HepG2 (cell line): ENCODE results near the gene METTL14. TPM values are rescaled to one million over a fixed set of nuclear protein-coding genes. Genes with fewer than 3 reads are reported as not detected.
A peak's percentile ranks its signal among the peaks of the same experiment; 100 is the strongest.

Experiments
- AHR ChIP-seq: IDR thresholded peaks from 2 replicates; pipeline ENCODE4 v1.6.1; 2018; ENCODE audit warnings: missing genetic modification reagents, missing compliant biosample characterization
- ARID2 ChIP-seq: sonication (generic); formaldehyde crosslinking; IDR thresholded peaks from 2 replicates; pipeline ENCODE4 v1.8.1; 2022; ENCODE audit warnings: mild to moderate bottlenecking, missing genetic modification reagents, borderline replicate concordance
- FOXP1 ChIP-seq, 2 experiments: fragments of 450-650 bp in 1 of 2; IDR thresholded peaks; 2 replicates each; pipeline ENCODE4 v1.6.1; 2017 to 2018; ENCODE audit warnings: antibody characterized with exemption in 1 of 2
- NFKBIZ ChIP-seq: IDR thresholded peaks from 2 replicates; pipeline ENCODE4 v1.6.1; 2018; ENCODE audit warnings: missing genetic modification reagents, missing compliant biosample characterization
- RBM39 ChIP-seq: fragments of 200-400 bp; formaldehyde crosslinking; IDR thresholded peaks from one replicate; pipeline ENCODE4 v1.6.1; 2018; ENCODE audit warnings: antibody characterized with exemption, mild to moderate bottlenecking, low read depth, low read length; ENCODE audit not compliant: poor library complexity, severe bottlenecking
- SAFB2 ChIP-seq: sonication (generic); formaldehyde crosslinking; IDR thresholded peaks from 2 replicates; pipeline ENCODE4 v1.5.1; 2020; ENCODE audit warnings: missing genetic modification reagents, low read depth, mild to moderate bottlenecking, borderline replicate concordance
- ZBTB21 ChIP-seq: sonication (generic); formaldehyde crosslinking; IDR thresholded peaks from 2 replicates; pipeline ENCODE4 v1.4.0; 2020; ENCODE audit warnings: missing genetic modification reagents
- ZBTB42 ChIP-seq: sonication (generic); formaldehyde crosslinking; IDR thresholded peaks from 2 replicates; pipeline ENCODE4 v1.5.0; 2020; ENCODE audit warnings: mild to moderate bottlenecking, missing genetic modification reagents
- polyA plus RNA-seq, 8 experiments: library from polyadenylated mRNA; depleted of rRNA in 3 of 8; stranded (reverse) in 7 of 8; unstranded in 1 of 8; fragments of >200 nt; fragmentation: Illumina TruSeq in 4 of 8; extraction: Trizol in 4 of 8; gene quantifications; 2 replicates each; pipeline versions ENCODE4 v1.2.1 to v1.2.3, GENCODE V29; 2011 to 2016; ENCODE audit warnings: low read depth in 4 of 8, missing spikeins in 1 of 8, mixed read lengths in 1 of 8; ENCODE audit not compliant: insufficient read depth in 1 of 8
- total RNA-seq, 5 experiments: library from RNA; depleted of rRNA; stranded (reverse); fragments of >200 nt; fragmentation: Illumina TruSeq; extraction: Trizol; gene quantifications; 2 replicates each; pipeline ENCODE4 v1.2.3, GENCODE V29; 2016; ENCODE audit warnings: low read depth in 1 of 5
- TF ChIP-seq, protein P1 (sequence below), 2 experiments: sonication (generic) in 1 of 2; formaldehyde crosslinking in 1 of 2; IDR thresholded peaks; 2 replicates each; pipeline versions ENCODE4 v1.6.1 to v1.9.0; 2014 to 2022; ENCODE audit warnings: antibody characterized with exemption in 1 of 2, borderline replicate concordance in 1 of 2, inconsistent platforms in 1 of 2, low read depth in 1 of 2, missing genetic modification reagents in 1 of 2
- TF ChIP-seq, protein P2 (sequence below): sonication (generic); formaldehyde crosslinking; IDR thresholded peaks from 2 replicates; pipeline ENCODE4 v1.9.0; 2021; ENCODE audit warnings: missing genetic modification reagents, borderline replicate concordance
- TF ChIP-seq, protein P3 (sequence below): sonication (generic); formaldehyde crosslinking; IDR thresholded peaks from 2 replicates; pipeline ENCODE4 v1.5.1; 2020; ENCODE audit warnings: missing genetic modification reagents, mild to moderate bottlenecking, borderline replicate concordance
- TF ChIP-seq, protein P4 (sequence below): sonication (generic); formaldehyde crosslinking; IDR thresholded peaks from 2 replicates; pipeline ENCODE4 v1.5.0; 2020; ENCODE audit warnings: missing genetic modification reagents
- TF ChIP-seq, protein P5 (sequence below): sonication (generic); formaldehyde crosslinking; IDR thresholded peaks from 2 replicates; pipeline ENCODE4 v1.4.0; 2020; ENCODE audit warnings: missing genetic modification reagents, low read depth, mild to moderate bottlenecking, borderline replicate concordance
- TF ChIP-seq, protein P6 (sequence below): IDR thresholded peaks from 2 replicates; pipeline ENCODE4 v1.6.1; 2016; ENCODE audit warnings: mild to moderate bottlenecking

The METTL14 gene
- total and polyA plus RNA-seq, 2 of the 13 experiments (the other 11 are each of a cell fraction or from before 2014, with no cell fraction given): 11.6 to 44.9 TPM

DNA sequence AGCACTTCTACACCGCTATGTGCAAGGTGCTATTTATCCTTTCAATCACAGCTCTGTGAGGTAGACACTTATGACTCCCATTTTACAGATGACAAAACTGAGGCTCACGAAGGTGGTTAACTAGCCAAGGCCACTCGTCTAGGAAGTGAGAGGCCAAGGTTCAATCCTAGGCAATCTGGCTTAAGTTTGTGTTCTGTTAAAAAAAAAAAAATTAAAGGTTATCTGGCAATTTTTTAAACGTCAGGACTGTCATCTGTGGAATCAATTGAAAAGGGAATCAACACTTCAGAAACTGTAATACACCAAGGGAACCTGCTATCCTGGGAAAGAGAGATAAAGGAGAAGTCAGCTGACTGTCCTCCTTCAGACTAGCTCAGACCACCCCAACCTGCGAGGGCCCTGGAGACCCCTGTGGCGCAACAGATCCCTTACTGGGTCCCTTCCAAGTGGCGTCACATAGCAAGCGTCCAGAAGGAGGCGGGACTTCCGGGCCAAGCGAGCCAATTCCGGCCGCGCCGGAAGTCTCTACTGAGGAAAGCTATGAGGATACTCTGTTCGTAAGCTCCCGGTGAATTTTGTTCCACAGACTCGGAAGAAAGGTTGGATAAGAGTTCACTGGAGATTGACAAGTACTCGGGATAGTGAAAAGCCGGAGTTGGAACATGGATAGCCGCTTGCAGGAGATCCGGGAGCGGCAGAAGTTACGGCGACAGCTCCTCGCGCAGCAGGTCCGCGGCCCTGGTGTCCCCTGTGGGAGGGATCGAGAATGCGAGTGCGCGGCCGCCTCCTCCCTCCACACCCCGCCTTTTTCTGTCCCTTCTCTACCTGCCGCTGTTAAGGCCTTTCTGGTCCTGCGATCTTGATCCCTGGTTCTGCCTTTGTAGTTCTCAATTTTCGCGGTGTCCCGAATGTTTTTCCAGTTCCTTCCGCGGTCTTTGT is at the start of gene METTL14 (continued):
- TF ChIP-seq, protein P1, sequence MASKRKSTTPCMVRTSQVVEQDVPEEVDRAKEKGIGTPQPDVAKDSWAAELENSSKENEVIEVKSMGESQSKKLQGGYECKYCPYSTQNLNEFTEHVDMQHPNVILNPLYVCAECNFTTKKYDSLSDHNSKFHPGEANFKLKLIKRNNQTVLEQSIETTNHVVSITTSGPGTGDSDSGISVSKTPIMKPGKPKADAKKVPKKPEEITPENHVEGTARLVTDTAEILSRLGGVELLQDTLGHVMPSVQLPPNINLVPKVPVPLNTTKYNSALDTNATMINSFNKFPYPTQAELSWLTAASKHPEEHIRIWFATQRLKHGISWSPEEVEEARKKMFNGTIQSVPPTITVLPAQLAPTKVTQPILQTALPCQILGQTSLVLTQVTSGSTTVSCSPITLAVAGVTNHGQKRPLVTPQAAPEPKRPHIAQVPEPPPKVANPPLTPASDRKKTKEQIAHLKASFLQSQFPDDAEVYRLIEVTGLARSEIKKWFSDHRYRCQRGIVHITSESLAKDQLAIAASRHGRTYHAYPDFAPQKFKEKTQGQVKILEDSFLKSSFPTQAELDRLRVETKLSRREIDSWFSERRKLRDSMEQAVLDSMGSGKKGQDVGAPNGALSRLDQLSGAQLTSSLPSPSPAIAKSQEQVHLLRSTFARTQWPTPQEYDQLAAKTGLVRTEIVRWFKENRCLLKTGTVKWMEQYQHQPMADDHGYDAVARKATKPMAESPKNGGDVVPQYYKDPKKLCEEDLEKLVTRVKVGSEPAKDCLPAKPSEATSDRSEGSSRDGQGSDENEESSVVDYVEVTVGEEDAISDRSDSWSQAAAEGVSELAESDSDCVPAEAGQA (IDR thresholded peaks at IDR 0.05; ENCODE audit: low read depth): no peak
- TF ChIP-seq, protein P1 (CRISPR knock-in tag; IDR thresholded peaks at IDR 0.05; ENCODE audit: borderline replicate concordance): no peak
- TF ChIP-seq, protein P2, sequence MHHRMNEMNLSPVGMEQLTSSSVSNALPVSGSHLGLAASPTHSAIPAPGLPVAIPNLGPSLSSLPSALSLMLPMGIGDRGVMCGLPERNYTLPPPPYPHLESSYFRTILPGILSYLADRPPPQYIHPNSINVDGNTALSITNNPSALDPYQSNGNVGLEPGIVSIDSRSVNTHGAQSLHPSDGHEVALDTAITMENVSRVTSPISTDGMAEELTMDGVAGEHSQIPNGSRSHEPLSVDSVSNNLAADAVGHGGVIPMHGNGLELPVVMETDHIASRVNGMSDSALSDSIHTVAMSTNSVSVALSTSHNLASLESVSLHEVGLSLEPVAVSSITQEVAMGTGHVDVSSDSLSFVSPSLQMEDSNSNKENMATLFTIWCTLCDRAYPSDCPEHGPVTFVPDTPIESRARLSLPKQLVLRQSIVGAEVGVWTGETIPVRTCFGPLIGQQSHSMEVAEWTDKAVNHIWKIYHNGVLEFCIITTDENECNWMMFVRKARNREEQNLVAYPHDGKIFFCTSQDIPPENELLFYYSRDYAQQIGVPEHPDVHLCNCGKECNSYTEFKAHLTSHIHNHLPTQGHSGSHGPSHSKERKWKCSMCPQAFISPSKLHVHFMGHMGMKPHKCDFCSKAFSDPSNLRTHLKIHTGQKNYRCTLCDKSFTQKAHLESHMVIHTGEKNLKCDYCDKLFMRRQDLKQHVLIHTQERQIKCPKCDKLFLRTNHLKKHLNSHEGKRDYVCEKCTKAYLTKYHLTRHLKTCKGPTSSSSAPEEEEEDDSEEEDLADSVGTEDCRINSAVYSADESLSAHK: no peak
- TF ChIP-seq ZBTB42: no peak; the same call in 1 of the 2 replicates
- no peak for TF ChIP-seq AHR (CRISPR knock-in tag)
- TF ChIP-seq, protein P3, sequence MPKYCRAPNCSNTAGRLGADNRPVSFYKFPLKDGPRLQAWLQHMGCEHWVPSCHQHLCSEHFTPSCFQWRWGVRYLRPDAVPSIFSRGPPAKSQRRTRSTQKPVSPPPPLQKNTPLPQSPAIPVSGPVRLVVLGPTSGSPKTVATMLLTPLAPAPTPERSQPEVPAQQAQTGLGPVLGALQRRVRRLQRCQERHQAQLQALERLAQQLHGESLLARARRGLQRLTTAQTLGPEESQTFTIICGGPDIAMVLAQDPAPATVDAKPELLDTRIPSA (CRISPR knock-in tag): no peak
- no peak for TF ChIP-seq FOXP1 (IDR thresholded peaks at IDR 0.05)
- TF ChIP-seq FOXP1 (CRISPR knock-in tag; IDR thresholded peaks at IDR 0.05): no peak
- TF ChIP-seq ARID2 (CRISPR knock-in tag): no peak
- TF ChIP-seq, protein P4, sequence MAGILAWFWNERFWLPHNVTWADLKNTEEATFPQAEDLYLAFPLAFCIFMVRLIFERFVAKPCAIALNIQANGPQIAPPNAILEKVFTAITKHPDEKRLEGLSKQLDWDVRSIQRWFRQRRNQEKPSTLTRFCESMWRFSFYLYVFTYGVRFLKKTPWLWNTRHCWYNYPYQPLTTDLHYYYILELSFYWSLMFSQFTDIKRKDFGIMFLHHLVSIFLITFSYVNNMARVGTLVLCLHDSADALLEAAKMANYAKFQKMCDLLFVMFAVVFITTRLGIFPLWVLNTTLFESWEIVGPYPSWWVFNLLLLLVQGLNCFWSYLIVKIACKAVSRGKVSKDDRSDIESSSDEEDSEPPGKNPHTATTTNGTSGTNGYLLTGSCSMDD (CRISPR knock-in tag): no peak
- TF ChIP-seq, protein P5, sequence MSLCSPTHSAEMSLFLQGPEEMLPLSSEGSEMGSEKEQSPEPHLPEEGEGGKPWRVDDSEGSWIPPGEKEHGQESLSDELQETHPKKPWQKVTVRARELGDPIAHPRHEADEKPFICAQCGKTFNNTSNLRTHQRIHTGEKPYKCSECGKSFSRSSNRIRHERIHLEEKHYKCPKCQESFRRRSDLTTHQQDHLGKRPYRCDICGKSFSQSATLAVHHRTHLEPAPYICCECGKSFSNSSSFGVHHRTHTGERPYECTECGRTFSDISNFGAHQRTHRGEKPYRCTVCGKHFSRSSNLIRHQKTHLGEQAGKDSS: no peak
- TF ChIP-seq, protein P6, sequence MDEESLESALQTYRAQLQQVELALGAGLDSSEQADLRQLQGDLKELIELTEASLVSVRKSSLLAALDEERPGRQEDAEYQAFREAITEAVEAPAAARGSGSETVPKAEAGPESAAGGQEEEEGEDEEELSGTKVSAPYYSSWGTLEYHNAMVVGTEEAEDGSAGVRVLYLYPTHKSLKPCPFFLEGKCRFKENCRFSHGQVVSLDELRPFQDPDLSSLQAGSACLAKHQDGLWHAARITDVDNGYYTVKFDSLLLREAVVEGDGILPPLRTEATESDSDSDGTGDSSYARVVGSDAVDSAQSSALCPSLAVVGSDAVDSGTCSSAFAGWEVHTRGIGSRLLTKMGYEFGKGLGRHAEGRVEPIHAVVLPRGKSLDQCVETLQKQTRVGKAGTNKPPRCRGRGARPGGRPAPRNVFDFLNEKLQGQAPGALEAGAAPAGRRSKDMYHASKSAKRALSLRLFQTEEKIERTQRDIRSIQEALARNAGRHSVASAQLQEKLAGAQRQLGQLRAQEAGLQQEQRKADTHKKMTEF (CRISPR knock-in tag): peak; percentile 77
- TF ChIP-seq NFKBIZ: no peak
- TF ChIP-seq RBM39: no peak
- TF ChIP-seq ZBTB21: peak; percentile 76
- no peak for TF ChIP-seq SAFB2
